ENCODE data around the gene EPM2A.

Gene EPM2A

DNA sequence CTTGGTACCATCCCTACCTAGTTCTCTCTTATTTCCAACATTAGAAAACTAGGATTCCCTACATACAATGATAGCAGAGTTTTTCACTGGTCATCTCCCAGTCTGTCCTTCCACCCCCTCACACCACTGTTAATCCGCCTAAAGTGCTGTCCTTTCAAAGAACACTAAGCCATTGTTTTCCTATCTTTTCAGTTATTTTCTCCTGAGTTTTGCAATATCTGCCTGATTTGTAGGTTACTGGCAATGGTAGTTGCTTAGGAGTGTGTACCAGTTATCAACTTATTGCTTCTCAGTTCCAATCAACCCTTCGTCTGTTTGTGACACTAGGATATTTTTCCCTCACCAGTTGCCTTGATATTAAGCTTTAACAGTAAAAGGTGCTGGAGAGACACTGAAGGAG, 135.0 kb downstream of the EPM2A start:
- DNase-seq = no peak

DNA sequence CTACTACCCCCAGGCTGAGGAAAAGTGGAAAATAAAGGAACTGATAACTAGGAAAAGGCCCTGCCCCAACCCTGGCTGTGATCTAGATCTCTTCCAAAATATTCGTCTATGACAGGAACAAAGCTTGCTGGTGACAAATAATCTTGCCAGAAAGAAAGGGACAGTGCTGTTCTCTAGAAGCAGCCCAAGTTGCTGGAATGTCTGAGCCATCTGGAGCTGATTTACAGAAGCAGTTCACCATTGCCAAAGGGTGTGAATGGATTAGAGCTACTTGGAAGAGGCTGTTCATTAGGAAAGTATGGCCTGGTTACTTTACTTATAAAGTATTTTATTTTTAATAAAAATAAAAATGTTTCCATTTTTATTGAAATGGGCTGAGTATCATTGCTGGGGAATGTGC, 146.3 kb downstream of the EPM2A start:
- DNase-seq = no peak

DNA sequence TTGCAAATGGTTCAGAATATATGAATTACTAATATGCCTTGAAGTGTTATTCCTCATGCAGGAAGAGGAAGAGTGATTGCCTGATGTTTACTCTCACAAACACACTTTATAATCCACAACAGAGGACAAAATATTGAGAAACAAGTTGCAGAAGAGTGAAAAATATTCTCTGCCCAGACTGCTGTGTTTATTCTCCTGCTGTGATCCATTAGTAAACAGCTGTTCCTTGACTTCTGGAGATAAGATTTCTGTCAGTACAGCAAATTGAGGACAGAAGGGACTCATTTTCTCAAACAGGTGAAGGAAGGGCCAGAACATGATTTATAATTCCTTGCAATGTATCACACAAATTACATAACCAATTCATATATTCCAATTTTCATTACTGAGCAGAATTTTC, 148.0 kb downstream of the EPM2A start:
- DNase-seq = no peak

DNA sequence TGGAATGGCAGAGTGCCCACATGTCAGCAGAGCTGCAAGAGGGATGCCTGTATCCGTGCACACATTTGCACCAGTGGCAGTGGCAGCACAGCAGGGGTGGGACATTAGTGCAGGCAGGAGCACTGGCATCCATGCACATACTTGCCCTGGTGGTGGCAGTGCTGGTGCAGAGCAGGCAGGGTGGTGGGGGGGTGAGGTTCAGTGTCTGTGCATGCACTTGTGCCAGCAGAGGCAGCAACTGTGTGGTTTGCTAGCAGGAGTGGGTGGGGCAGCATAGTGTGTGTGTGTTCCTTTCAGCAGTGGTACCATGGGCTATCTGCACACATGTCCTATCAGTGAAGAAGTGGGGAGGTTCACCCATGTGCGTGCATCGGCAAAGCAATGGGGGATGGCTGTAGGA, 151.6 kb downstream of the EPM2A start:
- DNase-seq = no peak

Data from central memory CD4-positive, alpha-beta T cell (primary cell).